Adrenal gland (tissue), 12 donors: ENCODE data around the gene GYG1. TPM values are rescaled to one million over a fixed set of nuclear protein-coding genes. Genes with fewer than 3 reads are reported as not detected.

Source experiments
- DNase-seq, 7 donors: peaks; one replicate each; pipeline ENCODE4 v3.0.0-alpha.2; 2019 to 2020
- H3K27ac ChIP-seq, 5 donors: fragments of 200-600 bp; sonication (generic) in 4 of 5; 1 replicate in 3 of 5; 2 replicates in 2 of 5; pipeline versions ENCODE4 v1.5.1 to v1.8.0; 2016 to 2020; ENCODE audit warnings: mild to moderate bottlenecking in 1 of 5
- H3K27me3 ChIP-seq: fragments of 200-600 bp; 2 replicates; pipeline ENCODE4 v1.8.0; 2021
- H3K36me3 ChIP-seq, 2 donors: fragments of 200-600 bp; replicated peaks in 1 of 2; 1 replicate in 1 of 2; 2 replicates in 1 of 2; pipeline versions ENCODE4 v1.5.1 to v1.8.0; 2018 to 2022
- H3K4me1 ChIP-seq, 2 donors: fragments of 200-600 bp; replicated peaks in 1 of 2; 1 replicate in 1 of 2; 2 replicates in 1 of 2; pipeline versions ENCODE4 v1.5.1 to v1.8.0; 2018 to 2021
- H3K4me3 ChIP-seq, 4 donors: fragments of 200-600 bp; sonication (generic) in 3 of 4; one replicate each; pipeline ENCODE4 v1.5.1; 2016 to 2018
- H3K9me3 ChIP-seq, 3 donors: fragments of 200-600 bp; sonication (generic) in 1 of 3; replicated peaks in 1 of 3; 1 replicate in 2 of 3; 2 replicates in 1 of 3; pipeline versions ENCODE4 v1.5.1 to v1.8.0; 2016 to 2021
- CTCF ChIP-seq, 6 experiments: fragments of 450-650 bp in 4 of 6; fragments of 200-600 bp in 2 of 6; sonication (generic) in 1 of 6; IDR thresholded peaks; 1 replicate in 5 of 6; 2 replicates in 1 of 6; pipeline versions ENCODE4 v1.5.1 to v1.8.0; 2016 to 2021; ENCODE audit warnings: antibody characterized with exemption in 6 of 6, mild to moderate bottlenecking in 2 of 6, moderate library complexity in 1 of 6
- POLR2A ChIP-seq, 2 donors: fragments of 450-650 bp; IDR thresholded peaks; one replicate each; pipeline ENCODE4 v1.6.1; 2017; ENCODE audit warnings: antibody characterized with exemption in 2 of 2, mild to moderate bottlenecking in 2 of 2, moderate library complexity in 1 of 2
- WGBS, 4 donors: extraction: QIAGEN DNeasy Blood & Tissue Kit in 2 of 4; methylation state at CpG; one replicate each; pipeline versions ENCODE4 v1.1.5 to v1.1.7; 2013 to 2017; 5-methylcytosine and 5-hydroxymethylcytosine counted together
- intact Hi-C, 2 donors: fragments of 100-400 bp; cut with DNase I; formaldehyde crosslinking; loops; one replicate each; pipeline versions ENCODE4 v1.14.1 to v1.15.0; 2022 to 2023
- polyA plus RNA-seq, 3 donors: library from polyadenylated mRNA; stranded (reverse); fragments of 200-250 nt in 2 of 3; fragments of 350-450 nt in 1 of 3; fragmentation: Illumina TruSeq in 1 of 3; extraction: RNeasy Lipid Tissue Mini Kit (QIAGEN cat#74804) in 1 of 3; gene quantifications; one replicate each; pipeline ENCODE4 v1.2.3, GENCODE V29; 2013 to 2014
- total RNA-seq, 9 donors: library from RNA; depleted of rRNA in 4 of 9; stranded (reverse); fragments of >200 nt in 4 of 9; fragments of 120-200 nt in 1 of 9; fragmentation: NEBNext Ultra II Directional in 1 of 9; extraction: Animal tissue kit (Norgen Biotek cat#: 25700) in 1 of 9; gene quantifications; one replicate each; pipeline versions ENCODE4 v1.1.0 to v1.2.4, GENCODE V29; 2013 to 2023
- donor health status: healthy with polysubstance abuse.
- donor health status: Bipolar disorder and iron deficiency.
- donor health status: DM: yes; HTN: yes; CAD: no.
- donor health status: DM: no; HTN: no; CAD: no.
- donor health status: DM: no; HTN: no; CAD: no.
- donor health status: DM: yes; HTN: yes; CAD: no.

GYG1 gene
- total and polyA plus RNA-seq, 12 donors = 17.2 to 53.6 (median 35.4) TPM

DNA sequence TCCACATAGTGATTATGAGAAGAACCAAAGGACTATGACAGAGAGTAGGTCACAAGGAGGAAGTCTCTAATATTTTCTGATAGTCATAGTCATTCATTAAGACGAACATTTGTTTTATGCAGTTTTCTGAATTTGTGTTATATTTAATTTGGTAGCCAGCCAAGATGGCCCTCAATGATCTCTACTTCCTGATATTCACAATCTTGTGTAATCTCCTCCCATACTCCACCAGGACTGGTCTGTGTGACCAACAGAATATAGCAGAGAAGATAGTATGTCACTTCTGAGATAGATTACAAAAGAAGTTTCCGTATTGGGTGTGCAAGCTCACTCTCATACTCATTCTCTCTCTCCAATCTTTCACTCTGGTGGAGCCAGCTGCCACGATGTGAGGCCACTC, 64.2 kb downstream of the GYG1 start:
- intact Hi-C loops = no loop called here
- Histone ChIP-seq H3K9me3 (no peaks in the 10 kb centered on the region), H3K36me3 (peaks cover 0 to 29% of the 10 kb centered on the region in 2 donors), H3K27me3 (no peaks in the 10 kb centered on the region), H3K27ac (peak overlapping the region in 1 of 5 donors; percentile 5), H3K4me1 (no peaks in the 10 kb centered on the region), H3K4me3 (no peak overlapping the region)
- DNase-seq = no peak
- TF ChIP-seq CTCF (IDR thresholded peaks at IDR 0.05) (no peak), POLR2A (IDR thresholded peaks at IDR 0.05) (no peak)
- 69 to 81% (median 70%) methylated on average over 3 of the region's 3 CpGs for WGBS, 4 donors

- TF ChIP-seq CTCF (IDR thresholded peaks at IDR 0.05) = no peak
- no peak for TF ChIP-seq POLR2A (IDR thresholded peaks at IDR 0.05)
- Histone ChIP-seq H3K36me3 (peaks cover 0 to 35% of the 10 kb centered on the region in 2 donors), H3K4me1 (no peaks in the 10 kb centered on the region), H3K9me3 (no peaks in the 10 kb centered on the region), H3K4me3 (no peak overlapping the region), H3K27ac (no peak overlapping the region), H3K27me3 (no peaks in the 10 kb centered on the region)
- WGBS, 4 donors = 100% methylated on average over 1 of the region's 1 CpG
- intact Hi-C loops = no loop called here
- DNase-seq = no peak
Measured at GRCh38 chr3:149058198-149058597, 66.9 kb downstream of the GYG1 start.

DNA sequence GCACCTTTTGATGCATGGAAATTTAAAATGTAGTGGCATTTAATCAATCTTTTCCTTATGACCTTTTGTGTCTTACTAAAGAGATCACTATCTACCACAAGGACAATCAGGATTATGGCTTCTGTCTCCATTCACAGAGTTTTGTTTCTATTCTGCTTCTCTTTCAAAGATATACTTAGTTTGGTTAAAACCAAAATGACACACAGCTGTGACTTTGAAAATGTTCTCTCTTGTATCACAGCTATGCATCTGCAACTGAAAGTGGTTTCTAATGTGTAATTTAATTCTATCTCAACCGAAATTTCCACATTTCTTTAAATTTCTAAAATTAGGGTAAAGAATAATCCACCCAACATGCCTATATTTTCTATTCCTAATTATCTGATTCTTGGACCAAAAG, 67.3 kb downstream of the GYG1 start:
- intact Hi-C loops = no loop called here
- peaks cover 0 to 35% of the 10 kb centered on the region in 2 donors for H3K36me3 ChIP-seq
- H3K9me3 ChIP-seq = no peaks in the 10 kb centered on the region
- no peaks in the 10 kb centered on the region for H3K27me3 ChIP-seq
- no peak overlapping the region for H3K4me3 ChIP-seq
- no peak overlapping the region for H3K27ac ChIP-seq
- no peaks in the 10 kb centered on the region for H3K4me1 ChIP-seq
- DNase-seq = no peak
- TF ChIP-seq CTCF (IDR thresholded peaks at IDR 0.05) = no peak
- no peak for TF ChIP-seq POLR2A (IDR thresholded peaks at IDR 0.05)
- 70 to 91% (median 83%) methylated on average over 1 of the region's 1 CpG for WGBS, 4 donors

DNA sequence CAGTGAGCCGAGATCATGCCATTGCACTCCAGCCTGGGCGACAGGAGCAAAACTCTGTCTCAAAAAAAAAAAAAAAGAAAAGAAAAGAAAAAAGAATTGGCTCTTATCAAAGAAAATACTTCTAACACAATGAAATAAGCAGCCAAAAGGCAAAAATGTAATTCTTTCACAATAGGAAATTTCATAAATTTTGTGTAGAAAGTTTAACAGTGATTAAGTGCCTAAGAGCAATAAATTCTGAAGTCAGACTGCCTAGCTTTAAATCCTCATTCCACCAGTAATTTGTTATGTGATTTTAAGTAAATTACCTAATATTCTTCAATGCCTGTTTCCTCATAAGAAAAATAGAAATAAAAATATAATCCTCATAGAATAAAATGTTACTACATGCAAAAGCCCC, 70.4 kb downstream of the GYG1 start:
- Histone ChIP-seq H3K4me3 (no peak overlapping the region), H3K36me3 (peaks cover 0 to 21% of the 10 kb centered on the region in 2 donors), H3K27me3 (no peaks in the 10 kb centered on the region), H3K27ac (no peak overlapping the region), H3K9me3 (no peaks in the 10 kb centered on the region), H3K4me1 (no peaks in the 10 kb centered on the region)
- WGBS, 4 donors = 56 to 81% (median 74%) methylated on average over 2 of the region's 2 CpGs
- intact Hi-C loops = no loop called here
- DNase-seq = no peak
- no peak for TF ChIP-seq POLR2A (IDR thresholded peaks at IDR 0.05)
- TF ChIP-seq CTCF (IDR thresholded peaks at IDR 0.05) = no peak
